ENCODE results near the gene TMEM120B.

TMEM120B gene

DNA sequence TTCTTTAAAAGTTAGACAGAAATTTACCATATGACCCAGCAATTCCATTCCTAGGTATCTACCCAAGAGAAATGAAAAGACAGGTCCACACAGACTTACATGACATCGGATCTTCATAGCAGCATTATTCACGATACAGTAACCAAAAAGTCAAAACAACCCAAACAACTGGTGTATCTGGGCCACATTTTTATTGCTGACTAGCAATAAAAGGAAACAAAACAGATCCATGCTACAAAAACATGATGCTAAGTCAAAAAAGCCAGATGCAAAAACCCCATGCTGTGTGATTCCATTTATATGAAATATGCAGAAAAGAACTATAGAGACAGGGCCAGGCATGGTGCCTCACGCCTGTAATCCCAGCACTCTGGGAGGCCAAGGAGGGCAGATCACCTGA is 12.9 kb downstream of the TMEM120B start:
- no peak overlapping the region for H3K27ac ChIP-seq (ENCODE audit: poor library complexity, severe bottlenecking)
- no peaks in the 10 kb centered on the region for H3K4me1 ChIP-seq (ENCODE audit: insufficient read depth, poor library complexity, severe bottlenecking)
- H3K9me3 ChIP-seq (ENCODE audit: severe bottlenecking), result no peaks in the 10 kb centered on the region
- no peak overlapping the region for H3K4me3 ChIP-seq (ENCODE audit: severe bottlenecking)
- H3K36me3 ChIP-seq (ENCODE audit: low read depth), result peaks cover 17% of the 10 kb centered on the region
- no peaks in the 10 kb centered on the region for H3K27me3 ChIP-seq (ENCODE audit: insufficient read depth, poor library complexity, severe bottlenecking)
- no peak for DNase-seq (ENCODE audit: low spot score)
- TF ChIP-seq, protein P1, sequence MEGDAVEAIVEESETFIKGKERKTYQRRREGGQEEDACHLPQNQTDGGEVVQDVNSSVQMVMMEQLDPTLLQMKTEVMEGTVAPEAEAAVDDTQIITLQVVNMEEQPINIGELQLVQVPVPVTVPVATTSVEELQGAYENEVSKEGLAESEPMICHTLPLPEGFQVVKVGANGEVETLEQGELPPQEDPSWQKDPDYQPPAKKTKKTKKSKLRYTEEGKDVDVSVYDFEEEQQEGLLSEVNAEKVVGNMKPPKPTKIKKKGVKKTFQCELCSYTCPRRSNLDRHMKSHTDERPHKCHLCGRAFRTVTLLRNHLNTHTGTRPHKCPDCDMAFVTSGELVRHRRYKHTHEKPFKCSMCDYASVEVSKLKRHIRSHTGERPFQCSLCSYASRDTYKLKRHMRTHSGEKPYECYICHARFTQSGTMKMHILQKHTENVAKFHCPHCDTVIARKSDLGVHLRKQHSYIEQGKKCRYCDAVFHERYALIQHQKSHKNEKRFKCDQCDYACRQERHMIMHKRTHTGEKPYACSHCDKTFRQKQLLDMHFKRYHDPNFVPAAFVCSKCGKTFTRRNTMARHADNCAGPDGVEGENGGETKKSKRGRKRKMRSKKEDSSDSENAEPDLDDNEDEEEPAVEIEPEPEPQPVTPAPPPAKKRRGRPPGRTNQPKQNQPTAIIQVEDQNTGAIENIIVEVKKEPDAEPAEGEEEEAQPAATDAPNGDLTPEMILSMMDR (IDR thresholded peaks at IDR 0.05; ENCODE audit: poor library complexity, severe bottlenecking), result no peak
- no peak for ATAC-seq (ENCODE audit: low read depth)

DNA sequence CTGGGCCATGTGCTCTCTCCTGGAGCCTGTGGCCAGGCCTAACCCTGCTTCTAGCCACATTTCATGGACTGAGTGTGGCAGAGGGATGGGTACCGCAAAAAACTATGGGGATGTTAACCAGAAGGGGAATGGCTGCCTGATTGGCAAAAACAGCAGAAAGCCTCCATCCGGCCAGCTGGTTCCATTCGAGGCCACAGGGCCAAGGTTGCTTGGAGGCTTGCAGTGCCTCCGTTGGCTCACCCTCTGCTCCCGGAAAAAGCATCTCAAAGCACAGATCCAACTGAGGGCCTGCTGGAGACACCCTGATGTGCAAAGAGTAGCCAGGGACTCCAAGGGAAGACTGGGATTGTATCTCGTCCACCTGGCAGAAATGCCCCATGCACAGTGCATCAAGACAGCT is 16.5 kb downstream of the TMEM120B start:
- no peak for DNase-seq (ENCODE audit: low spot score)
- TF ChIP-seq, protein P1 (IDR thresholded peaks at IDR 0.05; ENCODE audit: poor library complexity, severe bottlenecking), result no peak
- no peak for ATAC-seq (ENCODE audit: low read depth)
- H3K9me3 ChIP-seq (ENCODE audit: severe bottlenecking), result no peaks in the 10 kb centered on the region
- H3K27me3 ChIP-seq (ENCODE audit: insufficient read depth, poor library complexity, severe bottlenecking), result no peaks in the 10 kb centered on the region
- peaks cover 24% of the 10 kb centered on the region for H3K36me3 ChIP-seq (ENCODE audit: low read depth)
- H3K27ac ChIP-seq (ENCODE audit: poor library complexity, severe bottlenecking), result no peak overlapping the region
- H3K4me1 ChIP-seq (ENCODE audit: insufficient read depth, poor library complexity, severe bottlenecking), result no peaks in the 10 kb centered on the region
- no peak overlapping the region for H3K4me3 ChIP-seq (ENCODE audit: severe bottlenecking)

DNA sequence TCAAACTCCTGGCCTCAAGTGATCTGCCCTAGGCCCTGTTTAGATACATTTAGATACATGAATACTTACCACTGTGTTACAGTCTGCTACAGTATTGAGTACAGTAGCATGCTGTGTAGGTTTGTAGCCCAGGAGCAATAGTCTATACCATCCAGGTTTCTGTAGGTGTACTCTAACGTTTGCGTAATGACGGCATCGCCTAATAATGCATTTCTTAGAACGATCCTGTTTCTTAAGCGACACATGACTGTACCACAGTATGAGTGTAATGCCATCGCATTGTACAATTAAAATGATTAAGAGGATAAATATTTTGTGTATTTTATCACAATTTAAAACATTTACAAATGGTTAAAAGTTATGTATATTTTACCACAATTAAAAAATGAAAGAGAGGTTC is 18.9 kb downstream of the TMEM120B start:
- no peaks in the 10 kb centered on the region for H3K9me3 ChIP-seq (ENCODE audit: severe bottlenecking)
- no peaks in the 10 kb centered on the region for H3K4me1 ChIP-seq (ENCODE audit: insufficient read depth, poor library complexity, severe bottlenecking)
- H3K4me3 ChIP-seq (ENCODE audit: severe bottlenecking), result no peak overlapping the region
- ATAC-seq (ENCODE audit: low read depth), result no peak
- no peak for DNase-seq (ENCODE audit: low spot score)
- H3K27me3 ChIP-seq (ENCODE audit: insufficient read depth, poor library complexity, severe bottlenecking), result no peaks in the 10 kb centered on the region
- H3K27ac ChIP-seq (ENCODE audit: poor library complexity, severe bottlenecking), result no peak overlapping the region
- H3K36me3 ChIP-seq (ENCODE audit: low read depth), result peaks cover 10% of the 10 kb centered on the region; the same call in 1 of the 2 replicates
- TF ChIP-seq, protein P1 (IDR thresholded peaks at IDR 0.05; ENCODE audit: poor library complexity, severe bottlenecking), result no peak

DNA sequence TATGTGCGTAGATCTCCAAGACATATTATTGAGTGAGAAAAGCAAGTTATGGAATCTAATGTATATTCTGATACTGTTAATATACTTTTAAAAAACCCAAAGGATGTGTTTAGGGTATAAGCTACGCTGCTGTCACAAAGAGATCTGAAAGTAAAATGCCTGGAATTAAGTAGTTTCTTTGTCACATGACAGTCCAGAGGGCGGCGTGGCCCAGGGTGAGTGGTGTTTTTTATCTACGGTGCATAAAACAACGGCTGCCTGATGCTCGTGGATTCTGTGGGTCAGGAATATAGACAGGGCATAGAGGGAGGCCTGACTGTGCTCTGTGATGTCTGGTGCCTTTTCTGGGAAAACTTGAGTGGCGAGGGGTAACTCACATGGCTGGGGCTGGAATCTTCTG is 21.3 kb downstream of the TMEM120B start:
- H3K9me3 ChIP-seq (ENCODE audit: severe bottlenecking), result no peaks in the 10 kb centered on the region
- H3K27ac ChIP-seq (ENCODE audit: poor library complexity, severe bottlenecking), result no peak overlapping the region
- TF ChIP-seq, protein P1 (IDR thresholded peaks at IDR 0.05; ENCODE audit: poor library complexity, severe bottlenecking), result no peak
- ATAC-seq (ENCODE audit: low read depth) (no peak), DNase-seq (ENCODE audit: low spot score) (no peak)
- no peaks in the 10 kb centered on the region for H3K27me3 ChIP-seq (ENCODE audit: insufficient read depth, poor library complexity, severe bottlenecking)
- peaks cover 10% of the 10 kb centered on the region; the same call in 1 of the 2 replicates for H3K36me3 ChIP-seq (ENCODE audit: low read depth)
- no peak overlapping the region for H3K4me3 ChIP-seq (ENCODE audit: severe bottlenecking)
- H3K4me1 ChIP-seq (ENCODE audit: insufficient read depth, poor library complexity, severe bottlenecking), result no peaks in the 10 kb centered on the region

DNA sequence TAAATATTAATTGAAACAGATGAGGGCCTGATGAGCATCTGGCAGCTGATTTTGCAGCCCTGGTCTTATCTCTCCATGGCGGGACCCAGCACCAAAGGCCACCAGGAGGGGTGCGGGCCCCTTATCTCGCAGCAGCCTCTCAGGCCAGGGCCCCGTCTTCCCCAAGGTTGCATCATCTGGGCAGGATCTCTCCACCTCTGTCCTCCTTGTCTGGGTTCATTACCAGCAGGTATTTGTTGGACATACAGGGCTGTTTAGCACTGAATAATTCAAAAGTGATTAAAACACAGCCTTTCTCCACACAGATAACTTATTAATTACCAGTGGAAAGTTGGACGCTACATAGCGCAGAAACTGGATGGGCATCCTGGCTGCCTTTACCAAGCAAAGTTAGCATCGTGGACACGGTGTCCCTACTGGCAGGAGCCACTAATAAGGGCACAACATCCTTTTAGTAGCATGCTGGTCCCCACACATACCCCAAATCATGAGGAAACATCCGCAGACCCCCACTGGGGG is 25.8 kb downstream of the TMEM120B start:
- TF ChIP-seq, protein P1 (IDR thresholded peaks at IDR 0.05; ENCODE audit: poor library complexity, severe bottlenecking), result no peak
- Histone ChIP-seq H3K36me3 (ENCODE audit: low read depth) (no peaks in the 10 kb centered on the region), H3K9me3 (ENCODE audit: severe bottlenecking) (no peaks in the 10 kb centered on the region), H3K4me1 (ENCODE audit: insufficient read depth, poor library complexity, severe bottlenecking) (no peaks in the 10 kb centered on the region), H3K4me3 (ENCODE audit: severe bottlenecking) (no peak overlapping the region), H3K27me3 (ENCODE audit: insufficient read depth, poor library complexity, severe bottlenecking) (no peaks in the 10 kb centered on the region), H3K27ac (ENCODE audit: poor library complexity, severe bottlenecking) (no peak overlapping the region)
- no peak for DNase-seq (ENCODE audit: low spot score)
- ATAC-seq (ENCODE audit: low read depth), result no peak
